H1 (cell line): ENCODE measurements around the gene DLEC1. TPM values are rescaled to one million over a fixed set of nuclear protein-coding genes. Genes with fewer than 3 reads are reported as not detected.

Source experiments
- polyA plus RNA-seq, 7 experiments: library from polyadenylated mRNA; depleted of rRNA in 3 of 7; stranded (reverse) in 5 of 7; unstranded in 2 of 7; fragments of >200 nt in 5 of 7; fragments of 200-250 nt in 2 of 7; gene quantifications; 1 replicate in 5 of 7; 2 replicates in 1 of 7; 4 replicates in 1 of 7; pipeline versions ENCODE4 v1.2.1 to v1.2.3, GENCODE V29; 2011 to 2013; ENCODE audit warnings: missing spikeins in 2 of 7, mixed read lengths in 2 of 7
- small RNA-seq: library from polyadenylated mRNA; stranded (forward); fragments of <200 nt; extraction: miRNeasy Mini kit (QIAGEN cat#:217004); gene quantifications from one replicate; pipeline ENCODE3, GENCODE V24; 2013; ENCODE audit not compliant: insufficient read depth
- total RNA-seq: library from RNA; stranded (reverse); fragmentation: NEBNext Ultra II Directional; extraction: Animal tissue kit (Norgen Biotek cat#: 25700); gene quantifications from 2 replicates; pipeline ENCODE4 v1.2.1, GENCODE V29; 2021

The DLEC1 gene
- total and polyA plus RNA-seq, 2 of the 8 experiments (the other 6 are each of a cell fraction or from before 2014, with no cell fraction given): 0.26 to 0.76 TPM

Small RNAs within 50 kb of the gene (small RNA-seq; reads per million reads assigned to genes)
- not detected for gene RF00019

Other genes with a start within 250 kb of the DLEC1 start
- gene CTDSPL, start 177.3 kb upstream of the DLEC1 start, total RNA-seq: 42.2 and 42.8 TPM in 2 replicates
- 19.6 and 20.3 TPM in 2 replicates for gene CTDSPL, start 177.3 kb upstream of the DLEC1 start, polyA plus RNA-seq (2011; rRNA removed)
- gene VILL, start 48.4 kb upstream of the DLEC1 start, total RNA-seq: 4.1 and 4.6 TPM in 2 replicates
- 4.2 and 7.4 TPM in 2 replicates for gene VILL, start 48.4 kb upstream of the DLEC1 start, polyA plus RNA-seq (2011; rRNA removed)
- 15.7 and 19.2 TPM in 2 replicates for gene PLCD1, start 9.6 kb upstream of the DLEC1 start, total RNA-seq
- 15.3 and 25.7 TPM in 2 replicates for gene PLCD1, start 9.6 kb upstream of the DLEC1 start, polyA plus RNA-seq (2011; rRNA removed)
- 31.9 and 34.8 TPM in 2 replicates for gene ACAA1, start 97.9 kb downstream of the DLEC1 start, total RNA-seq
- gene ACAA1, start 97.9 kb downstream of the DLEC1 start, polyA plus RNA-seq (2011; rRNA removed): 23.1 and 27.4 TPM in 2 replicates
- 19.7 and 22.1 TPM in 2 replicates for gene MYD88, start 99.5 kb downstream of the DLEC1 start, total RNA-seq
- 22.5 and 31.1 TPM in 2 replicates for gene MYD88, start 99.5 kb downstream of the DLEC1 start, polyA plus RNA-seq (2011; rRNA removed)
- gene OXSR1, start 126.3 kb downstream of the DLEC1 start, total RNA-seq: 45.5 and 47.0 TPM in 2 replicates
- 16.9 and 25.1 TPM in 2 replicates for gene OXSR1, start 126.3 kb downstream of the DLEC1 start, polyA plus RNA-seq (2011; rRNA removed)
- gene SLC22A13, start 226.6 kb downstream of the DLEC1 start, total RNA-seq: 0.41 and 0.54 TPM in 2 replicates
- gene SLC22A13, start 226.6 kb downstream of the DLEC1 start, polyA plus RNA-seq (2011; rRNA removed): 0.05 and 0.06 TPM in 2 replicates
- not detected in 2 replicates for gene SLC22A14, start 243.1 kb downstream of the DLEC1 start, total RNA-seq
- 0.03 and 0.05 TPM in 2 replicates for gene SLC22A14, start 243.1 kb downstream of the DLEC1 start, polyA plus RNA-seq (2011; rRNA removed)